H9 (cell line): Measurements from ENCODE around the gene LSM7. TPM values are rescaled to one million over a fixed set of nuclear protein-coding genes. Genes with fewer than 3 reads are reported as not detected.

Source experiments
- DNase-seq: peaks from one replicate; pipeline ENCODE4 v3.0.0-alpha.2; 2017
- H2AFZ ChIP-seq: one replicate; pipeline ENCODE4 v1.6.1; 2013; ENCODE audit warnings: mild to moderate bottlenecking, low read length, control low read depth, moderate library complexity
- H2AK5ac ChIP-seq: 2 replicates; pipeline ENCODE4 v1.6.1; 2013; ENCODE audit warnings: low read length, control low read depth, mixed read lengths; ENCODE audit not compliant: insufficient read length
- H2BK120ac ChIP-seq: one replicate; pipeline ENCODE4 v1.6.1; 2013; ENCODE audit warnings: low read depth, mild to moderate bottlenecking, low read length, control low read depth, inconsistent platforms; ENCODE audit not compliant: poor library complexity, severe bottlenecking
- H2BK12ac ChIP-seq: 2 replicates; pipeline ENCODE4 v1.6.1; 2013; ENCODE audit warnings: low read length, control low read depth, mixed read lengths, low read depth; ENCODE audit not compliant: insufficient read length
- H2BK15ac ChIP-seq: 2 replicates; pipeline ENCODE4 v1.6.1; 2013; ENCODE audit warnings: low read depth, low read length, control low read depth
- H2BK20ac ChIP-seq: one replicate; pipeline ENCODE4 v1.6.1; 2013; ENCODE audit warnings: low read depth, mild to moderate bottlenecking, low read length, control low read depth, inconsistent platforms; ENCODE audit not compliant: poor library complexity, severe bottlenecking
- H2BK5ac ChIP-seq: 2 replicates; pipeline ENCODE4 v1.6.1; 2013; ENCODE audit warnings: low read length, control low read depth, mixed read lengths; ENCODE audit not compliant: insufficient read length
- H3K14ac ChIP-seq: 2 replicates; pipeline ENCODE4 v1.6.1; 2013; ENCODE audit warnings: low read length, control low read depth; ENCODE audit not compliant: insufficient read depth
- H3K18ac ChIP-seq: 2 replicates; pipeline ENCODE4 v1.6.1; 2013; ENCODE audit warnings: low read depth, mild to moderate bottlenecking, mixed read lengths, low read length, control low read depth; ENCODE audit not compliant: insufficient read length
- H3K23ac ChIP-seq: 2 replicates; pipeline ENCODE4 v1.6.1; 2013; ENCODE audit warnings: low read length, control low read depth, mixed read lengths, low read depth; ENCODE audit not compliant: insufficient read length
- H3K23me2 ChIP-seq: 2 replicates; pipeline ENCODE4 v1.6.1; 2013; ENCODE audit warnings: low read depth, mild to moderate bottlenecking, mixed read lengths, low read length, control low read depth; ENCODE audit not compliant: insufficient read length, poor library complexity, severe bottlenecking
- H3K27ac ChIP-seq: 2 replicates; pipeline ENCODE4 v1.5.1; 2013; ENCODE audit warnings: low read length, control low read depth, mixed read lengths, low read depth; ENCODE audit not compliant: insufficient read length
- H3K27me3 ChIP-seq: 2 replicates; pipeline ENCODE4 v1.6.1; 2013; ENCODE audit warnings: low read length, control low read depth, inconsistent platforms; ENCODE audit not compliant: insufficient read depth
- H3K4ac ChIP-seq: 2 replicates; pipeline ENCODE4 v1.6.1; 2013; ENCODE audit warnings: low read depth, mild to moderate bottlenecking, control low read depth, inconsistent platforms, low read length, moderate library complexity
- H3K4me1 ChIP-seq: 2 replicates; pipeline ENCODE4 v1.6.1; 2013; ENCODE audit warnings: low read length, control low read depth, inconsistent platforms; ENCODE audit not compliant: insufficient read depth
- H3K4me2 ChIP-seq: 2 replicates; pipeline ENCODE4 v1.6.1; 2013; ENCODE audit warnings: low read length, control low read depth, mixed read lengths; ENCODE audit not compliant: insufficient read length, insufficient read depth
- H3K56ac ChIP-seq: 2 replicates; pipeline ENCODE4 v1.6.1; 2013; ENCODE audit warnings: low read depth, mild to moderate bottlenecking, mixed read lengths, low read length, control low read depth; ENCODE audit not compliant: insufficient read length
- H3K79me1 ChIP-seq: 2 replicates; pipeline ENCODE4 v1.6.1; 2013; ENCODE audit warnings: low read depth, mild to moderate bottlenecking, moderate library complexity, low read length, control low read depth, inconsistent platforms; ENCODE audit not compliant: insufficient read depth, poor library complexity, severe bottlenecking
- H3K79me2 ChIP-seq: 2 replicates; pipeline ENCODE4 v1.6.1; 2013; ENCODE audit warnings: low read length, control low read depth, inconsistent platforms; ENCODE audit not compliant: insufficient read depth
- H3K9ac ChIP-seq: 2 replicates; pipeline ENCODE4 v1.6.1; 2013; ENCODE audit warnings: low read length, control low read depth, mixed read lengths; ENCODE audit not compliant: insufficient read length; ENCODE audit errors: extremely low read depth
- H3K9me3 ChIP-seq: one replicate; pipeline ENCODE4 v1.6.1; 2013; ENCODE audit warnings: low read depth, low read length, inconsistent platforms; ENCODE audit not compliant: control insufficient read depth
- H3T11ph ChIP-seq: one replicate; pipeline ENCODE4 v1.6.1; 2013; ENCODE audit warnings: mild to moderate bottlenecking, low read length, control low read depth, inconsistent platforms
- H4K20me1 ChIP-seq: one replicate; pipeline ENCODE4 v1.6.1; 2013; ENCODE audit not compliant: control insufficient read depth, insufficient read length, insufficient read depth
- H4K5ac ChIP-seq: 2 replicates; pipeline ENCODE4 v1.6.1; 2013; ENCODE audit warnings: low read depth, mild to moderate bottlenecking, mixed read lengths, low read length, control low read depth; ENCODE audit not compliant: insufficient read length
- H4K8ac ChIP-seq: replicated peaks from 2 replicates; pipeline ENCODE4 v1.6.1; 2013; ENCODE audit warnings: low read length, control low read depth, mixed read lengths, low read depth; ENCODE audit not compliant: insufficient read length
- H4K91ac ChIP-seq: 2 replicates; pipeline ENCODE4 v1.6.1; 2013; ENCODE audit warnings: low read depth, mild to moderate bottlenecking, moderate library complexity, mixed read lengths, low read length, control low read depth; ENCODE audit not compliant: insufficient read length
- H3K27ac Mint-ChIP-seq, 3 experiments: 2 replicates in 2 of 3; 3 replicates in 1 of 3; pipeline ENCODE4 v1.8.0; 2020 to 2021; ENCODE audit warnings: mixed read lengths in 3 of 3, mild to moderate bottlenecking in 1 of 3, moderate library complexity in 1 of 3
- H3K27me3 Mint-ChIP-seq: 2 replicates; pipeline ENCODE4 v1.8.0; 2021; ENCODE audit warnings: low read depth, mild to moderate bottlenecking, moderate library complexity, mixed read lengths
- H3K36me3 Mint-ChIP-seq, 3 experiments: 2 replicates in 2 of 3; 3 replicates in 1 of 3; pipeline ENCODE4 v1.8.0; 2020 to 2021; ENCODE audit warnings: low read depth in 3 of 3, mixed read lengths in 3 of 3; ENCODE audit not compliant: insufficient read depth in 1 of 3
- H3K4me1 Mint-ChIP-seq, 2 experiments: 2 replicates each; pipeline ENCODE4 v1.8.0; 2020; ENCODE audit warnings: mixed read lengths in 2 of 2
- H3K4me3 Mint-ChIP-seq, 2 experiments: 2 replicates in 1 of 2; 3 replicates in 1 of 2; pipeline ENCODE4 v1.8.0; 2020 to 2021; ENCODE audit warnings: mild to moderate bottlenecking in 2 of 2, mixed read lengths in 2 of 2, moderate library complexity in 1 of 2
- H3K9me3 Mint-ChIP-seq, 2 experiments: 2 replicates in 1 of 2; 3 replicates in 1 of 2; pipeline ENCODE4 v1.8.0; 2020; ENCODE audit warnings: mild to moderate bottlenecking in 2 of 2, mixed read lengths in 2 of 2, moderate library complexity in 1 of 2
- WGBS: extraction: QIAGEN DNeasy Blood & Tissue Kit; methylation state at CpG from one replicate; pipeline ENCODE4 v1.1.7; 2013; ENCODE audit warnings: missing lambda C conversion rate, low lambda C conversion rate, mixed read lengths; ENCODE audit not compliant: insufficient read length; ENCODE audit errors: extremely low coverage; 5-methylcytosine and 5-hydroxymethylcytosine counted together
- total RNA-seq: library from RNA; stranded (reverse); gene quantifications from 2 replicates; pipeline ENCODE4 v1.2.1, GENCODE V29; 2021
- TF ChIP-seq, protein P1 (sequence below): fragments of 200-600 bp; sonication (generic); conservative IDR thresholded peaks from 3 replicates; pipeline ENCODE4 v1.8.0; 2021; ENCODE audit warnings: antibody characterized with exemption, mild to moderate bottlenecking

Gene LSM7
- total RNA-seq, 1 experiment from 2014 or later, result 187 TPM

DNA sequence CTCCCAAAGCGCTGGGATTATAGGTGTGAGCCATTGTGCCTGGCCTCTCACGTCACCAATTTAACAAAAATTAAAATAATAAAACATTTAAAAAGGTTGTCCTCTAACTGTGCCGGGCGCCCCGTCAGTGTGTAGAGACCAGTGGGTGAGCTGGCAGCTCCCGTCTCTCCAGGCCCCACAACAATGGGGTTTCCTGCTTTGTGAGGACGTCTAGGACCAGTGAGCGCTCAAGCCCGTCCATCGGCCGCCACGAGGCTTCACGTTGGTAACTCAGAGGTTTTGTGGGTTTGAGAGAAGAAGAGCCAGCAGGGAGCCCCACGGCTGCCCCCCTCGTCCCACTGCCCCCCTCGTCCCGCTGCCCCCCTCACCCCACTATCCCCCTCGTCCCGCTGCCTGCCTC is 4.7 kb downstream of the LSM7 start:
- H3K4me3 Mint-ChIP-seq, result no peak overlapping the region
- H3K9ac ChIP-seq, result no peak overlapping the region
- no peak overlapping the region for H3K56ac ChIP-seq
- H4K91ac ChIP-seq, result no peak overlapping the region
- H2BK120ac ChIP-seq, result no peak overlapping the region
- H3T11ph ChIP-seq, result no peak overlapping the region
- H4K8ac ChIP-seq, result no peak overlapping the region
- H3K4me1 ChIP-seq, result no peaks in the 10 kb centered on the region
- no peak overlapping the region for H3K18ac ChIP-seq
- H3K27ac ChIP-seq, result no peak overlapping the region
- no peak overlapping the region for H3K4ac ChIP-seq
- H2BK20ac ChIP-seq, result no peak overlapping the region
- H3K9me3 ChIP-seq, result no peaks in the 10 kb centered on the region
- H2BK15ac ChIP-seq, result no peak overlapping the region
- DNase-seq, result no peak
- no peak overlapping the region for H2BK5ac ChIP-seq
- H2AK5ac ChIP-seq, result no peak overlapping the region
- no peak overlapping the region for H3K4me2 ChIP-seq
- H2BK12ac ChIP-seq, result no peak overlapping the region
- peaks cover 7 to 44% (median 37%) of the 10 kb centered on the region in 3 experiments for H3K36me3 Mint-ChIP-seq
- TF ChIP-seq, protein P1, sequence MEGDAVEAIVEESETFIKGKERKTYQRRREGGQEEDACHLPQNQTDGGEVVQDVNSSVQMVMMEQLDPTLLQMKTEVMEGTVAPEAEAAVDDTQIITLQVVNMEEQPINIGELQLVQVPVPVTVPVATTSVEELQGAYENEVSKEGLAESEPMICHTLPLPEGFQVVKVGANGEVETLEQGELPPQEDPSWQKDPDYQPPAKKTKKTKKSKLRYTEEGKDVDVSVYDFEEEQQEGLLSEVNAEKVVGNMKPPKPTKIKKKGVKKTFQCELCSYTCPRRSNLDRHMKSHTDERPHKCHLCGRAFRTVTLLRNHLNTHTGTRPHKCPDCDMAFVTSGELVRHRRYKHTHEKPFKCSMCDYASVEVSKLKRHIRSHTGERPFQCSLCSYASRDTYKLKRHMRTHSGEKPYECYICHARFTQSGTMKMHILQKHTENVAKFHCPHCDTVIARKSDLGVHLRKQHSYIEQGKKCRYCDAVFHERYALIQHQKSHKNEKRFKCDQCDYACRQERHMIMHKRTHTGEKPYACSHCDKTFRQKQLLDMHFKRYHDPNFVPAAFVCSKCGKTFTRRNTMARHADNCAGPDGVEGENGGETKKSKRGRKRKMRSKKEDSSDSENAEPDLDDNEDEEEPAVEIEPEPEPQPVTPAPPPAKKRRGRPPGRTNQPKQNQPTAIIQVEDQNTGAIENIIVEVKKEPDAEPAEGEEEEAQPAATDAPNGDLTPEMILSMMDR, result no peak
- H3K14ac ChIP-seq, result no peak overlapping the region
- H3K79me1 ChIP-seq, result no peaks in the 10 kb centered on the region
- H3K79me2 ChIP-seq, result no peaks in the 10 kb centered on the region
- H3K27me3 ChIP-seq, result no peaks in the 10 kb centered on the region
- no peak overlapping the region for H4K5ac ChIP-seq
- WGBS, result no CpG with 5 or more reads among the region's 19 CpGs
- no peak overlapping the region for H3K23ac ChIP-seq
- no peaks in the 10 kb centered on the region for H3K27me3 Mint-ChIP-seq
- H3K23me2 ChIP-seq, result no peaks in the 10 kb centered on the region
- no peak overlapping the region for H3K27ac Mint-ChIP-seq
- H3K4me1 Mint-ChIP-seq, result peaks cover 10 to 14% of the 10 kb centered on the region in 2 experiments
- no peak overlapping the region for H2AFZ ChIP-seq
- no peaks in the 10 kb centered on the region for H4K20me1 ChIP-seq
- H3K9me3 Mint-ChIP-seq, result no peaks in the 10 kb centered on the region
